IMR-90 (cell line): ENCODE data around the gene NDEL1. TPM values are rescaled to one million over a fixed set of nuclear protein-coding genes. Genes with fewer than 3 reads are reported as not detected.

ENCODE experiments used
- ATAC-seq: fragments of 200-7000 bp; cut with Tn5 transposase; 2 replicates; pipeline ENCODE4 v1.9.1; 2020; ENCODE audit warnings: low read depth, mild to moderate bottlenecking, moderate library complexity
- BruUV-seq: library from RNA; stranded (reverse); fragments of 400-500 nt; replicated peaks from 2 replicates; lab custom pipeline; 2021; lab: Mats Ljungman, UMichigan
- CTCF ChIA-PET: fragments of 300-600 bp; formaldehyde crosslinking; extraction: SDS; loops from one replicate; lab custom pipeline; 2021; ENCODE audit warnings: antibody characterized with exemption; lab: Yijun Ruan, JAX
- POLR2A ChIA-PET: fragments of 300-600 bp; sonication (Branson Sonifier 250); formaldehyde crosslinking; loops from one replicate; lab custom pipeline; 2022; ENCODE audit warnings: antibody characterized with exemption; ENCODE audit not compliant: unreplicated experiment; lab: Charles Lee
- DNase-seq: peaks from one replicate; pipeline ENCODE4 v3.0.0; 2013
- H2AFZ ChIP-seq: replicated peaks from 2 replicates; pipeline ENCODE3; 2013; ENCODE audit warnings: low read length, mild to moderate bottlenecking; ENCODE audit not compliant: poor library complexity
- H2AK5ac ChIP-seq: 2 replicates; pipeline ENCODE4 v1.6.1; 2013; ENCODE audit warnings: low read depth, low read length, inconsistent platforms
- H2AK9ac ChIP-seq: replicated peaks from 2 replicates; pipeline ENCODE3; 2013; ENCODE audit warnings: mild to moderate bottlenecking, low read depth, low read length, moderate library complexity; ENCODE audit not compliant: poor library complexity
- H2BK120ac ChIP-seq: 2 replicates; pipeline ENCODE4 v1.6.1; 2013; ENCODE audit warnings: low read depth, low read length, inconsistent platforms
- H2BK15ac ChIP-seq: 3 replicates; pipeline ENCODE4 v1.6.1; 2013; ENCODE audit warnings: low read depth, low read length, inconsistent platforms
- H2BK20ac ChIP-seq: 2 replicates; pipeline ENCODE4 v1.6.1; 2013; ENCODE audit warnings: low read depth, mild to moderate bottlenecking, inconsistent platforms, low read length, moderate library complexity
- H2BK5ac ChIP-seq: 2 replicates; pipeline ENCODE4 v1.6.1; 2013; ENCODE audit warnings: mild to moderate bottlenecking, low read depth, low read length, inconsistent platforms; ENCODE audit not compliant: poor library complexity, severe bottlenecking
- H3K14ac ChIP-seq: replicated peaks from 2 replicates; pipeline ENCODE4 v1.6.1; 2013; ENCODE audit warnings: low read depth, low read length, inconsistent platforms
- H3K18ac ChIP-seq: 2 replicates; pipeline ENCODE4 v1.6.1; 2013; ENCODE audit warnings: low read depth, low read length, control low read depth
- H3K23ac ChIP-seq: 2 replicates; pipeline ENCODE4 v1.6.1; 2013; ENCODE audit warnings: low read depth, low read length, inconsistent platforms
- H3K27ac ChIP-seq: 2 replicates; pipeline ENCODE4 v1.5.1; 2013; ENCODE audit warnings: mild to moderate bottlenecking, control low read depth, low read length; ENCODE audit not compliant: insufficient read depth
- H3K27me3 ChIP-seq: 2 replicates; pipeline ENCODE4 v1.6.1; 2013; ENCODE audit warnings: low read length; ENCODE audit not compliant: control insufficient read depth, insufficient read depth
- H3K36me3 ChIP-seq: 2 replicates; pipeline ENCODE4 v1.6.1; 2013; ENCODE audit warnings: low read length, mixed read lengths; ENCODE audit not compliant: control insufficient read depth, insufficient read depth
- H3K4ac ChIP-seq: 2 replicates; pipeline ENCODE4 v1.6.1; 2013; ENCODE audit warnings: low read depth, low read length, inconsistent platforms
- H3K4me1 ChIP-seq: 2 replicates; pipeline ENCODE4 v1.6.1; 2013; ENCODE audit warnings: low read length, mixed read lengths; ENCODE audit not compliant: control insufficient read depth, insufficient read depth
- H3K4me2 ChIP-seq: 2 replicates; pipeline ENCODE4 v1.6.1; 2013; ENCODE audit warnings: low read depth, mild to moderate bottlenecking, control low read depth, low read length, moderate library complexity
- H3K4me3 ChIP-seq: 2 replicates; pipeline ENCODE4 v1.5.1; 2013; ENCODE audit warnings: low read depth, mild to moderate bottlenecking, control low read depth, low read length, moderate library complexity; ENCODE audit not compliant: insufficient read depth
- H3K56ac ChIP-seq: 2 replicates; pipeline ENCODE4 v1.6.1; 2013; ENCODE audit warnings: low read length, inconsistent platforms; ENCODE audit not compliant: insufficient read depth; ENCODE audit errors: extremely low read depth
- H3K79me1 ChIP-seq, 2 experiments: 2 replicates each; pipeline ENCODE4 v1.6.1; 2013; ENCODE audit warnings: low read length in 2 of 2, inconsistent platforms in 1 of 2, low read depth in 1 of 2
- H3K9ac ChIP-seq: 2 replicates; pipeline ENCODE4 v1.6.1; 2013; ENCODE audit warnings: low read depth, low read length, control low read depth
- H3K9me1 ChIP-seq: 2 replicates; pipeline ENCODE4 v1.6.1; 2013; ENCODE audit warnings: low read length, inconsistent platforms; ENCODE audit not compliant: insufficient read depth
- H3K9me3 ChIP-seq: 2 replicates; pipeline ENCODE4 v1.6.1; 2013; ENCODE audit warnings: low read length; ENCODE audit not compliant: control insufficient read depth, insufficient read depth
- H4K20me1 ChIP-seq: 2 replicates; pipeline ENCODE4 v1.6.1; 2013; ENCODE audit warnings: low read length, inconsistent platforms; ENCODE audit not compliant: insufficient read depth
- H4K5ac ChIP-seq: 2 replicates; pipeline ENCODE4 v1.6.1; 2013; ENCODE audit warnings: mild to moderate bottlenecking, low read depth, low read length, control low read depth
- H4K8ac ChIP-seq, 2 experiments: 2 replicates each; pipeline ENCODE4 v1.6.1; 2013; ENCODE audit warnings: low read depth in 2 of 2, low read length in 2 of 2, control low read depth in 1 of 2, inconsistent platforms in 1 of 2
- H4K91ac ChIP-seq: 2 replicates; pipeline ENCODE4 v1.6.1; 2013; ENCODE audit warnings: low read depth, low read length, inconsistent platforms; ENCODE audit not compliant: insufficient read depth
- CEBPB ChIP-seq: IDR thresholded peaks from 2 replicates; pipeline ENCODE4 v1.6.1; 2012; ENCODE audit warnings: low read depth, low read length, improper control_type of control experiment
- CHD1 ChIP-seq: IDR thresholded peaks from 2 replicates; pipeline ENCODE4 v1.6.1; 2012; ENCODE audit warnings: low read depth, low read length, improper control_type of control experiment
- CTCF ChIP-seq: conservative IDR thresholded peaks from 2 replicates; pipeline ENCODE4 v1.5.1; 2012; ENCODE audit warnings: mild to moderate bottlenecking, low read depth, low read length, improper control_type of control experiment
- MAFK ChIP-seq: IDR thresholded peaks from 2 replicates; pipeline ENCODE4 v1.6.1; 2012; ENCODE audit warnings: low read depth, low read length, improper control_type of control experiment
- MAZ ChIP-seq: IDR thresholded peaks from 2 replicates; pipeline ENCODE4 v1.6.1; 2012; ENCODE audit warnings: low read depth, mild to moderate bottlenecking, low read length, improper control_type of control experiment, moderate library complexity, borderline replicate concordance
- MXI1 ChIP-seq: IDR thresholded peaks from 2 replicates; pipeline ENCODE4 v1.6.1; 2012; ENCODE audit warnings: low read depth, mild to moderate bottlenecking, low read length, moderate library complexity, borderline replicate concordance
- NFE2L2 ChIP-seq: fragments of 150-350 bp; IDR thresholded peaks from 2 replicates; pipeline ENCODE4 v1.6.1; 2016; ENCODE audit warnings: low read depth, mild to moderate bottlenecking, low read length
- POLR2A ChIP-seq: IDR thresholded peaks from 2 replicates; pipeline ENCODE4 v1.6.1; 2012; ENCODE audit warnings: mild to moderate bottlenecking, low read depth, low read length
- RAD21 ChIP-seq: IDR thresholded peaks from 2 replicates; pipeline ENCODE4 v1.6.1; 2012; ENCODE audit warnings: low read length, improper control_type of control experiment
- RFX5 ChIP-seq: IDR thresholded peaks from 2 replicates; pipeline ENCODE4 v1.8.0; 2012; ENCODE audit warnings: low read depth, mild to moderate bottlenecking, low read length, moderate library complexity
- WGBS, 2 experiments: methylation state at CpG; one replicate each; pipeline versions ENCODE4 v1.1.5 to v1.1.7; 2013; ENCODE audit warnings: missing lambda C conversion rate in 2 of 2; ENCODE audit not compliant: insufficient read length in 1 of 2; ENCODE audit errors: extremely low coverage in 2 of 2; 5-methylcytosine and 5-hydroxymethylcytosine counted together
- dilution Hi-C: fragments of 300-500 bp; cut with HindIII; formaldehyde crosslinking; loops from one replicate; pipeline ENCODE4 v1.14.3; 2018; ENCODE audit warnings: low sequenced_read_pairs; ENCODE audit not compliant: unreplicated experiment
- in situ Hi-C: fragments of 300-500 bp; cut with MboI; formaldehyde crosslinking; loops from 3 replicates; pipeline ENCODE4 v1.14.3; 2019; ENCODE audit warnings: low sequenced_read_pairs, inconsistent platforms, mixed read lengths
- intact Hi-C: fragments of 100-400 bp; cut with micrococcal nuclease; formaldehyde crosslinking; loops from 2 replicates; pipeline ENCODE4 v1.10.0; 2022
- polyA plus RNA-seq, 3 experiments: library from polyadenylated mRNA; depleted of rRNA; stranded (reverse); fragments of >200 nt; gene quantifications; 2 replicates each; pipeline ENCODE4 v1.2.3, GENCODE V29; 2012; ENCODE audit warnings: low replicate concordance in 1 of 3
- total RNA-seq: library from RNA; depleted of rRNA; stranded (reverse); fragments of >200 nt; gene quantifications from 2 replicates; pipeline ENCODE4 v1.2.3, GENCODE V29; 2012

NDEL1 gene
- total and polyA plus RNA-seq, 2 of the 4 experiments (the other 2 are of a cell fraction) = 28.9 to 95.6 TPM

- Histone ChIP-seq H3K27me3 (no peaks in the 10 kb centered on the region), H3K4me2 (no peak overlapping the region), H4K20me1 (no peaks in the 10 kb centered on the region; the same call in 1 of the 2 replicates), H4K5ac (no peak overlapping the region), H3K14ac (no peak overlapping the region), H3K4me3 (no peak overlapping the region), H4K91ac (no peak overlapping the region), H2BK15ac (no peak overlapping the region), H3K27ac (no peak overlapping the region), H3K23ac (no peak overlapping the region), H2BK120ac (no peak overlapping the region), H3K79me1 (peaks cover 0 to 4% of the 10 kb centered on the region in 2 experiments; a peak in 2 of 4 replicates), H3K9me1 (no peaks in the 10 kb centered on the region; the same call in 1 of the 2 replicates), H2AFZ (no peak overlapping the region), H3K36me3 (peaks cover 65% of the 10 kb centered on the region), H2AK9ac (no peak overlapping the region), H3K18ac (no peak overlapping the region), H3K9me3 (no peaks in the 10 kb centered on the region), H2BK20ac (no peak overlapping the region), H2AK5ac (no peak overlapping the region), H3K56ac (no peak overlapping the region), H4K8ac (no peak overlapping the region), H3K9ac (no peak overlapping the region), H2BK5ac (no peak overlapping the region), H3K4me1 (peaks cover 8% of the 10 kb centered on the region), H3K4ac (no peak overlapping the region)
- DNase-seq (no peak), ATAC-seq (no peak)
- 88% methylated on average over 5 of the region's 6 CpGs; no CpG with 5 or more reads in 1 of the 2 experiments for WGBS, 2 experiments
- intact Hi-C loops = no loop called here
- ChIA-PET POLR2A (no interaction called here), CTCF (no interaction called here)
- no peak for TF ChIP-seq RAD21
- TF ChIP-seq MAFK = no peak
- no peak for TF ChIP-seq CHD1
- TF ChIP-seq RFX5 = no peak
- TF ChIP-seq CTCF = no peak
- no peak for TF ChIP-seq MAZ
- no peak for TF ChIP-seq NFE2L2
- TF ChIP-seq CEBPB = no peak
- TF ChIP-seq MXI1 = no peak
- no peak for TF ChIP-seq POLR2A
- dilution Hi-C loops = no loop called here
- no TSS peak for BruUV-seq
- in situ Hi-C loops = no loop called here
These were observed 67.7 kb downstream of the NDEL1 start for GRCh38 chr17:8503368-8503767.
